Fibroblast of lung (primary cell): ENCODE results near the gene CYP4F3. TPM values are rescaled to one million over a fixed set of nuclear protein-coding genes. Genes with fewer than 3 reads are reported as not detected.
"Not testable (repeated sequence)": the region's sequence is repeated elsewhere in the genome, so short reads cannot be mapped to it uniquely, and the experiment has no call there.

ENCODE experiments used
- DNase-seq, 2 donors: peaks; one replicate each; pipeline versions ENCODE4 v3.0.0 to v3.0.0-alpha.2; 2010; ENCODE audit warnings: low read depth in 2 of 2
- H2AFZ ChIP-seq: 2 replicates; pipeline ENCODE4 v1.5.1; 2012; ENCODE audit warnings: low read length, control low read depth, inconsistent platforms
- H3K27ac ChIP-seq: 2 replicates; pipeline ENCODE4 v1.5.1; 2011; ENCODE audit warnings: low read length, control low read depth; ENCODE audit not compliant: insufficient read depth
- H3K27me3 ChIP-seq: 2 replicates; pipeline ENCODE4 v1.5.1; 2011; ENCODE audit warnings: mild to moderate bottlenecking, low read length; ENCODE audit not compliant: control insufficient read depth, insufficient read depth
- H3K36me3 ChIP-seq: 2 replicates; pipeline ENCODE4 v1.5.1; 2011; ENCODE audit warnings: low read length; ENCODE audit not compliant: control insufficient read depth, insufficient read depth
- H3K4me1 ChIP-seq: 2 replicates; pipeline ENCODE4 v1.5.1; 2011; ENCODE audit warnings: low read length; ENCODE audit not compliant: control insufficient read depth, insufficient read depth; ENCODE audit errors: extremely low read depth
- H3K4me2 ChIP-seq: 2 replicates; pipeline ENCODE4 v1.5.1; 2011; ENCODE audit warnings: low read length, control low read depth; ENCODE audit not compliant: insufficient read depth; ENCODE audit errors: extremely low read depth
- H3K4me3 ChIP-seq, 4 experiments: fragments of 200-600 bp in 1 of 4; sonication (generic) in 1 of 4; replicated peaks in 1 of 4; 2 replicates each; pipeline ENCODE4 v1.5.1; 2011 to 2016; ENCODE audit warnings: low read length in 4 of 4, low read depth in 3 of 4, mild to moderate bottlenecking in 3 of 4, control low read depth in 2 of 4, inconsistent platforms in 1 of 4, mixed read lengths in 1 of 4; ENCODE audit not compliant: insufficient read depth in 1 of 4; ENCODE audit errors: control extremely low read depth in 1 of 4
- H3K79me2 ChIP-seq: 2 replicates; pipeline ENCODE4 v1.5.1; 2012; ENCODE audit warnings: mild to moderate bottlenecking, low read length, inconsistent platforms; ENCODE audit not compliant: control insufficient read depth, insufficient read depth
- H3K9ac ChIP-seq: 2 replicates; pipeline ENCODE4 v1.5.1; 2011; ENCODE audit warnings: mild to moderate bottlenecking, low read length, control low read depth; ENCODE audit not compliant: insufficient read depth
- H3K9me3 ChIP-seq: 2 replicates; pipeline ENCODE4 v1.5.1; 2012; ENCODE audit warnings: low read depth, low read length; ENCODE audit not compliant: control insufficient read depth, insufficient read depth
- H4K20me1 ChIP-seq: 2 replicates; pipeline ENCODE4 v1.5.1; 2011; ENCODE audit warnings: low read length; ENCODE audit not compliant: control insufficient read depth, insufficient read depth; ENCODE audit errors: extremely low read depth
- CTCF ChIP-seq, 2 donors: IDR thresholded peaks in 1 of 2; conservative IDR thresholded peaks in 1 of 2; 1 replicate in 1 of 2; 2 replicates in 1 of 2; pipeline ENCODE4 v1.5.1; 2011 to 2012; ENCODE audit warnings: low read length in 2 of 2, control low read depth in 1 of 2, inconsistent platforms in 1 of 2, low read depth in 1 of 2, mild to moderate bottlenecking in 1 of 2
- EZH2 ChIP-seq: IDR thresholded peaks from 2 replicates; pipeline ENCODE4 v1.5.1; 2012; ENCODE audit warnings: low read length, control low read depth, mild to moderate bottlenecking; ENCODE audit errors: missing control alignments
- polyA plus RNA-seq, 2 donors: library from polyadenylated mRNA; depleted of rRNA in 1 of 2; stranded (reverse) in 1 of 2; unstranded in 1 of 2; fragments of >200 nt; gene quantifications; 2 replicates each; pipeline ENCODE4 v1.2.1, GENCODE V29; 2011 to 2012; ENCODE audit warnings: missing spikeins in 1 of 2
- total RNA-seq: library from RNA; depleted of rRNA; stranded (reverse); fragments of >200 nt; gene quantifications from 2 replicates; pipeline ENCODE4 v1.2.1, GENCODE V29; 2014

Gene CYP4F3
- total and polyA plus RNA-seq, 2 donors (not counting 1 experiment from before 2014, with no cell fraction given) = not detected

- no peak for DNase-seq
- Histone ChIP-seq H3K4me2 (no peak overlapping the region), H3K36me3 (no peaks in the 10 kb centered on the region), H4K20me1 (no peaks in the 10 kb centered on the region), H3K9me3 (no peaks in the 10 kb centered on the region), H3K79me2 (no peaks in the 10 kb centered on the region), H3K9ac (no peak overlapping the region), H3K27ac (no peak overlapping the region), H2AFZ (no peak overlapping the region), H3K4me1 (no peaks in the 10 kb centered on the region), H3K27me3 (no peaks in the 10 kb centered on the region), H3K4me3 (no peak overlapping the region)
- TF ChIP-seq CTCF (conservative IDR thresholded peaks at IDR 0.05 in 1 of 2, IDR thresholded peaks at IDR 0.05 in 1 of 2; ENCODE audit: low read depth in 1 of 2, low read length in 2 of 2) = no peak
- TF ChIP-seq EZH2 = no peak
Measured at GRCh38 chr19:15649526-15649925, 8.8 kb downstream of the CYP4F3 start.

- not testable (repeated sequence) for H3K36me3 ChIP-seq, H3K4me3 ChIP-seq, H3K9me3 ChIP-seq, H3K9ac ChIP-seq, H4K20me1 ChIP-seq, H3K79me2 ChIP-seq, H3K4me2 ChIP-seq, H2AFZ ChIP-seq, H3K27ac ChIP-seq, DNase-seq, H3K4me1 ChIP-seq, H3K27me3 ChIP-seq
Measured at GRCh38 chr19:15650123-15650522, 9.4 kb downstream of the CYP4F3 start.

GRCh38 chr19:15651791-15652190, 11.1 kb downstream of the CYP4F3 start:
- Histone ChIP-seq H3K79me2 (no peaks in the 10 kb centered on the region), H2AFZ (no peak overlapping the region), H3K9ac (no peak overlapping the region), H3K36me3 (no peaks in the 10 kb centered on the region), H3K4me2 (no peak overlapping the region), H3K9me3 (no peaks in the 10 kb centered on the region), H3K4me1 (no peaks in the 10 kb centered on the region), H4K20me1 (no peaks in the 10 kb centered on the region), H3K4me3 (no peak overlapping the region), H3K27me3 (no peaks in the 10 kb centered on the region), H3K27ac (no peak overlapping the region)
- TF ChIP-seq EZH2 = no peak
- no peak for TF ChIP-seq CTCF (conservative IDR thresholded peaks at IDR 0.05 in 1 of 2, IDR thresholded peaks at IDR 0.05 in 1 of 2; ENCODE audit: low read depth in 1 of 2, low read length in 2 of 2)
- DNase-seq = no peak
